ENCODE data around the gene POMP.
"Not testable (repeated sequence)": the region's sequence is repeated elsewhere in the genome, so short reads cannot be mapped to it uniquely, and the experiment has no call there.

POMP gene

GRCh38 chr13:28671126-28671792 lies 12.3 kb downstream of the POMP start:
- no peak for DNase-seq (ENCODE audit: low read depth)
- H3K4me3 ChIP-seq (ENCODE audit: low read depth, low read length) = no peak overlapping the region
- no peak for TF ChIP-seq CTCF (conservative IDR thresholded peaks at IDR 0.05; ENCODE audit: low read depth, low read length)

DNA sequence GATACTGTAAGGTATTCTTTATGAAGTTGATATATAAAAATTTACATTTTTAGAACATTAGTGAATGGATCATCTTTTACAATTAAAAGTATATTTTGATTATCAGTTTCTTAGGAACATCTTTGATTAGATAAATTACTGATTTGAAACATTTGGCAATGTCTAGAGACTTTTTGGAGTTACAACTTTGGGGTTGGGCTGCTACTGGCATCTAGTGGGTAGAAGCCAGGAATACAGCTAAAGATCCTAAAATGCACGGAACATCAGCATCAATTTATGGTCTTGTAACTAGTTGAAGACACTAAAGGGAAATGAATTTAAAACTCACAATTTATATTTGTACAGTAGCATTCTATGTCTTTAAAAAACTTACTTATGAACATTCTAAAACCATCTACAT lies 19.9 kb downstream of the POMP start:
- TF ChIP-seq CTCF (conservative IDR thresholded peaks at IDR 0.05; ENCODE audit: low read depth, low read length) = peak; percentile 42
- peak; percentile 25 for DNase-seq (ENCODE audit: low read depth)
- H3K4me3 ChIP-seq (ENCODE audit: low read depth, low read length) = no peak overlapping the region

GRCh38 chr13:28679628-28680027 lies 20.7 kb downstream of the POMP start:
- peak; percentile 55 for DNase-seq (ENCODE audit: low read depth)
- TF ChIP-seq CTCF (conservative IDR thresholded peaks at IDR 0.05; ENCODE audit: low read depth, low read length) = peak; percentile 52
- no peak overlapping the region for H3K4me3 ChIP-seq (ENCODE audit: low read depth, low read length)

DNA sequence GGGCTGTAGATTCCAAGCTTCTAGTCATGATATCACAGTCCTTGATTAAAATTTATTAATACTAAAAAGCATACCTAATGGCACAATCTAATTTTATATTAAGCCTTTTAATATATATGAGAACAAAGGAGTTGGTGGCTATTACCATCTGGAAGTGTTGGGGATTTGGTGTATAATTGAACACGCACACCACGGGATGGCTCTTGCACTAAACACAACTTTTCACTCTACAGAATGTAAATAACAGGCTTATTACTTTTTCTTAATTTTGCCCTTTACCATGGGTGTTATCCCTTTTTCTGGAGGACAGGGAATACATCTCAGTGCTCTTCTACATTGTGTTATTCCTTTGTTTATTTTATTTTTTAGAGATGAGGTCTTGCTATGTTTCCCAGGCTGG lies 21.6 kb downstream of the POMP start:
- no peak for TF ChIP-seq CTCF (conservative IDR thresholded peaks at IDR 0.05; ENCODE audit: low read depth, low read length)
- no peak for DNase-seq (ENCODE audit: low read depth)

GRCh38 chr13:28683169-28683568 lies 24.2 kb downstream of the POMP start:
- H3K4me3 ChIP-seq (ENCODE audit: low read depth, low read length); DNase-seq (ENCODE audit: low read depth): not testable (repeated sequence)
- TF ChIP-seq CTCF (conservative IDR thresholded peaks at IDR 0.05; ENCODE audit: low read depth, low read length) = peak; percentile 24

More for the DNA sequence above, 21.6 kb downstream of the POMP start:
- H3K4me3 ChIP-seq (ENCODE audit: low read depth, low read length) = no peak overlapping the region

DNA sequence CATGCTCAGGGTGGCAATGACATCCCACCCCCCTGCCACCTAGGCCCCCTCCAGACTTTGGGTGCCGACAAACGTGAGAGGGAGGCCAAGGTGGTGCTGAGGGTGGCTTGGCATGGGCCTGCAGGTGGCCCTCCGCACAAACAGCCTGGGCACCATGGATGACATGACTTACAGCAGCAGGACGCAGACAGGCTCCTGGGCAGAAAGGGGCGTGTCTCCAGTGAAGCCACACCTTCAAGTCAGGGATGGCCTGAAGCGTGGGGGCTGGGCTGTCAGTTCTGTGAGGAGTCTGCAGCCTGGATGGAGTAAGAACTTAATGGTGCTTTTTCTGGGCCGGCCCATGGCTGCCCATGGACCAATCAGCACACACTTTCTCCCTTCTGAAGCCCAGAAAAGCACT lies 25.3 kb downstream of the POMP start:
- no peak for TF ChIP-seq CTCF (conservative IDR thresholded peaks at IDR 0.05; ENCODE audit: low read depth, low read length)
- peak; percentile 23 for DNase-seq (ENCODE audit: low read depth)
- no peak overlapping the region for H3K4me3 ChIP-seq (ENCODE audit: low read depth, low read length)

DNA sequence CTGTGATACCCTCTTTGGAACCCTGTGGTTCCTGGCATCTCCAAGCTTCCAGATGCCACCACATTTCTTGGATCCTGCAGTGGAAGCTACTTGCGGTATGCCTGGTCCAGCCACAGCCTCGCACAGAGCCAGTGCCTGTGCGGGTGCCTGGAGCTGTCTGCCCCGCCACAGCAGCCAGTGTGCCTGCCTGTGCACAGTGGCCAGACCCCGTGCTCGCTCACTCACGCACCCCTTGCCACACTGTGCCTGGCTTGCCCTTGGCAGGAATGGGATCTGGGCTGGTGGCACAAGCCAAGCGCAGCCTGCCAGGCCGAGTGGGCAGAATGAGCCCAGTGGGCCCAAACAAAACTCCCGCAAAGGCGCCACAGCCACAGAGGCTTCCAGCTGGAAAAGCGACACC lies 26.2 kb downstream of the POMP start:
- no peak for TF ChIP-seq CTCF (conservative IDR thresholded peaks at IDR 0.05; ENCODE audit: low read depth, low read length)
- no peak for DNase-seq (ENCODE audit: low read depth)
- H3K4me3 ChIP-seq (ENCODE audit: low read depth, low read length) = no peak overlapping the region

Measured in choroid plexus epithelial cell (primary cell).